A549 (cell line): ENCODE data around the gene RSRC1. TPM values are rescaled to one million over a fixed set of nuclear protein-coding genes. Genes with fewer than 3 reads are reported as not detected.

Source experiments
- ATAC-seq, 2 experiments: fragments of 200-7000 bp in 1 of 2; fragments of >200 bp in 1 of 2; cut with Nextera tagmentation in 1 of 2; cut with Tn5 transposase in 1 of 2; 3 replicates each; pipeline versions ENCODE4 v1.8.0 to v1.9.1; 2018 to 2020; ENCODE audit warnings: mild to moderate bottlenecking in 1 of 2, moderate library complexity in 1 of 2
- CTCF ChIA-PET: fragments of 300-600 bp; sonication (Branson Sonifier 250); formaldehyde crosslinking; extraction: SDS; loops from one replicate; lab custom pipeline; 2021; ENCODE audit warnings: antibody characterized with exemption, inconsistent platforms; lab: Yijun Ruan, JAX
- POLR2A ChIA-PET: fragments of 350-600 bp; formaldehyde crosslinking; extraction: SDS; loops from one replicate; lab custom pipeline; 2021; ENCODE audit warnings: antibody characterized with exemption, inconsistent platforms; lab: Yijun Ruan, JAX
- DNase-seq, 2 experiments: peaks; one replicate each; pipeline versions ENCODE4 v3.0.0 to v3.0.0-alpha.2; 2011 to 2016; ENCODE audit warnings: low read depth in 1 of 2, low spot score in 1 of 2
- FAIRE-seq: peaks from 2 replicates; lab custom pipeline; 2011; peaks lifted over from hg19 to GRCh38; lab: Jason Lieb, UNC
- H3K27ac ChIP-seq, 2 experiments: fragments of >200 bp; sonication (Bioruptor Twin); formaldehyde crosslinking; 3 replicates each; pipeline ENCODE4 v1.5.1; 2016 to 2017
- H3K4me1 ChIP-seq: fragments of >200 bp; sonication (Bioruptor Twin); formaldehyde crosslinking; 3 replicates; pipeline ENCODE4 v1.6.1; 2016
- H3K4me2 ChIP-seq: fragments of >200 bp; sonication (Bioruptor Twin); formaldehyde crosslinking; 3 replicates; pipeline ENCODE4 v1.6.1; 2016
- H3K4me3 ChIP-seq: fragments of >200 bp; sonication (Bioruptor Twin); formaldehyde crosslinking; 3 replicates; pipeline ENCODE4 v1.5.1; 2016
- H3K9me3 ChIP-seq: fragments of >200 bp; sonication (Bioruptor Twin); formaldehyde crosslinking; 3 replicates; pipeline ENCODE4 v1.6.1; 2016
- CBX2 ChIP-seq: fragments of 200-600 bp; sonication (generic); IDR thresholded peaks from 2 replicates; pipeline ENCODE4 v1.6.1; 2016; ENCODE audit warnings: low read depth, mild to moderate bottlenecking, borderline replicate concordance
- CBX8 ChIP-seq: fragments of 200-600 bp; sonication (generic); IDR thresholded peaks from 2 replicates; pipeline ENCODE4 v1.6.1; 2016
- CEBPB ChIP-seq, 2 experiments: fragments of >200 bp in 1 of 2; sonication (Bioruptor Twin) in 1 of 2; formaldehyde crosslinking in 1 of 2; IDR thresholded peaks; 2 replicates each; pipeline ENCODE4 v1.6.1; 2012 to 2016
- CHD2 ChIP-seq: fragments of 150-350 bp; IDR thresholded peaks from 2 replicates; pipeline ENCODE4 v1.6.1; 2014; ENCODE audit warnings: low read length; ENCODE audit not compliant: partially characterized antibody
- CTCF ChIP-seq: fragments of >200 bp; sonication (Bioruptor Twin); formaldehyde crosslinking; IDR thresholded peaks from 3 replicates; pipeline ENCODE4 v1.5.1; 2016
- EP300 ChIP-seq, 2 experiments: fragments of >200 bp; sonication (Bioruptor Twin); formaldehyde crosslinking; IDR thresholded peaks; 2 replicates in 1 of 2; 3 replicates in 1 of 2; pipeline ENCODE4 v1.6.1; 2016 to 2017
- HES2 ChIP-seq: fragments of >200 bp; sonication (Bioruptor Twin); formaldehyde crosslinking; IDR thresholded peaks from 2 replicates; pipeline ENCODE4 v1.6.1; 2016
- HEYL ChIP-seq: fragments of 250-450 bp; sonication (Bioruptor Pico); IDR thresholded peaks from 2 replicates; pipeline ENCODE4 v1.8.0; 2021; ENCODE audit warnings: mild to moderate bottlenecking, moderate library complexity
- HOXA7 ChIP-seq: fragments of 250-450 bp; sonication (Bioruptor Pico); IDR thresholded peaks from 2 replicates; pipeline ENCODE4 v1.5.0; 2020; ENCODE audit warnings: mild to moderate bottlenecking, moderate library complexity
- JUN ChIP-seq, 2 experiments: fragments of >200 bp; sonication (Bioruptor Twin); formaldehyde crosslinking; IDR thresholded peaks; 2 replicates in 1 of 2; 3 replicates in 1 of 2; pipeline ENCODE4 v1.6.1; 2016 to 2017
- JUNB ChIP-seq: fragments of >200 bp; sonication (Bioruptor Twin); formaldehyde crosslinking; IDR thresholded peaks from 2 replicates; pipeline ENCODE4 v1.6.1; 2016
- KDM5A ChIP-seq: fragments of 200-600 bp; sonication (generic); IDR thresholded peaks from 2 replicates; pipeline ENCODE4 v1.6.1; 2016; ENCODE audit warnings: antibody characterized with exemption, mild to moderate bottlenecking
- MAFK ChIP-seq: fragments of 450-650 bp; IDR thresholded peaks from 2 replicates; pipeline ENCODE4 v1.6.1; 2014; ENCODE audit not compliant: partially characterized antibody
- MAZ ChIP-seq: fragments of 150-350 bp; IDR thresholded peaks from 2 replicates; pipeline ENCODE4 v1.6.1; 2014; ENCODE audit warnings: antibody characterized with exemption, low read depth, low read length, borderline replicate concordance
- NPAS2 ChIP-seq: fragments of 250-450 bp; sonication (Bioruptor Pico); IDR thresholded peaks from 2 replicates; pipeline ENCODE4 v1.8.0; 2022; ENCODE audit warnings: mild to moderate bottlenecking, moderate library complexity, borderline replicate concordance
- POLR2A ChIP-seq: IDR thresholded peaks from 2 replicates; pipeline ENCODE4 v1.6.1; 2012; ENCODE audit warnings: mild to moderate bottlenecking, low read length
- RAD21 ChIP-seq, 2 experiments: fragments of >200 bp in 1 of 2; sonication (Bioruptor Twin) in 1 of 2; formaldehyde crosslinking in 1 of 2; IDR thresholded peaks in 1 of 2; conservative IDR thresholded peaks in 1 of 2; 2 replicates in 1 of 2; 3 replicates in 1 of 2; pipeline ENCODE4 v1.6.1; 2012 to 2018; ENCODE audit warnings: inconsistent platforms in 1 of 2
- RCOR1 ChIP-seq: fragments of 150-350 bp; IDR thresholded peaks from 2 replicates; pipeline ENCODE4 v1.6.1; 2014; ENCODE audit warnings: antibody characterized with exemption, low read length, low read depth
- REST ChIP-seq: fragments of 200-600 bp; sonication (generic); IDR thresholded peaks from 2 replicates; pipeline ENCODE4 v1.6.1; 2016; ENCODE audit warnings: antibody characterized with exemption, mild to moderate bottlenecking, moderate library complexity
- RNF2 ChIP-seq: fragments of 200-600 bp; sonication (generic); IDR thresholded peaks from 2 replicates; pipeline ENCODE4 v1.6.1; 2016; ENCODE audit warnings: low read depth, mild to moderate bottlenecking, antibody characterized with exemption, moderate library complexity, borderline replicate concordance
- SMC3 ChIP-seq: fragments of >200 bp; sonication (Bioruptor Twin); formaldehyde crosslinking; IDR thresholded peaks from 3 replicates; pipeline ENCODE4 v1.6.1; 2018; ENCODE audit warnings: inconsistent platforms
- ZSCAN20 ChIP-seq: fragments of 250-450 bp; sonication (Bioruptor Pico); IDR thresholded peaks from 2 replicates; pipeline ENCODE4 v1.8.0; 2022; ENCODE audit warnings: mild to moderate bottlenecking, moderate library complexity
- WGBS: methylation state at CpG from one replicate; pipeline ENCODE4 v1.1.6; 2017; ENCODE audit errors: missing lambda C conversion rate; 5-methylcytosine and 5-hydroxymethylcytosine counted together
- polyA plus RNA-seq, 4 experiments: library from polyadenylated mRNA; depleted of rRNA in 3 of 4; stranded (reverse); fragments of >200 nt; fragmentation: RNase III in 1 of 4; extraction: RNeasy Plus Mini Kit Qiagen cat#74134 plus additional on column Dnase treatment in 1 of 4; gene quantifications; 2 replicates in 3 of 4; 3 replicates in 1 of 4; pipeline ENCODE4 v1.2.3, GENCODE V29; 2011 to 2017
- TF ChIP-seq, protein P1 (sequence below): IDR thresholded peaks from 2 replicates; pipeline ENCODE4 v1.6.1; 2012
- TF ChIP-seq, protein P2 (sequence below): IDR thresholded peaks from 2 replicates; pipeline ENCODE4 v1.6.1; 2012
- TF ChIP-seq, protein P3 (sequence below): fragments of 250-450 bp; sonication (Bioruptor Pico); IDR thresholded peaks from 2 replicates; pipeline ENCODE4 v1.5.0; 2020; ENCODE audit warnings: low read depth, mild to moderate bottlenecking, moderate library complexity
- TF ChIP-seq, protein P4 (sequence below): fragments of 150-350 bp; IDR thresholded peaks from 2 replicates; pipeline ENCODE4 v1.6.1; 2014; ENCODE audit warnings: low read depth, mild to moderate bottlenecking, low read length

RSRC1 gene
- polyA plus RNA-seq, 2 of the 4 experiments (the other 2 are of a cell fraction), result 17.5 to 52.2 TPM

GRCh38 chr3:158185711-158186110, 75.8 kb downstream of the RSRC1 start:
- H3K9me3 ChIP-seq, result no peaks in the 10 kb centered on the region
- no peaks in the 10 kb centered on the region for H3K4me1 ChIP-seq
- 83% methylated on average over 1 of the region's 1 CpG for WGBS
- ChIA-PET CTCF (no interaction called here), POLR2A (no interaction called here)
- no peak for ATAC-seq
- FAIRE-seq, result no peak
- no peak for TF ChIP-seq REST
- no peak for TF ChIP-seq CTCF
- TF ChIP-seq POLR2A, result no peak
- no peak for TF ChIP-seq RCOR1
- TF ChIP-seq CBX2, result no peak
- TF ChIP-seq, protein P1, sequence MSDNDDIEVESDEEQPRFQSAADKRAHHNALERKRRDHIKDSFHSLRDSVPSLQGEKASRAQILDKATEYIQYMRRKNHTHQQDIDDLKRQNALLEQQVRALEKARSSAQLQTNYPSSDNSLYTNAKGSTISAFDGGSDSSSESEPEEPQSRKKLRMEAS, result no peak
- no peak for TF ChIP-seq CHD2
- TF ChIP-seq JUNB, result no peak
- no peak for TF ChIP-seq MAZ
- TF ChIP-seq SMC3, result no peak
- no peak for TF ChIP-seq HOXA7 (CRISPR knock-in tag)
- TF ChIP-seq RNF2, result no peak
- TF ChIP-seq HES2, result no peak
- no peak for TF ChIP-seq KDM5A
- no peak for TF ChIP-seq RAD21 (conservative IDR thresholded peaks at IDR 0.05 in 1 of 2, IDR thresholded peaks at IDR 0.05 in 1 of 2)
- no peak overlapping the region for H3K4me2 ChIP-seq
- no peak for DNase-seq
- no peak overlapping the region for H3K4me3 ChIP-seq
- H3K27ac ChIP-seq, result no peak overlapping the region

- CTCF ChIA-PET, result no interaction called here
- Histone ChIP-seq H3K4me2 (no peak overlapping the region), H3K9me3 (peaks cover 28% of the 10 kb centered on the region; the same call in 2 of the 3 replicates), H3K27ac (no peak overlapping the region), H3K4me1 (no peaks in the 10 kb centered on the region), H3K4me3 (no peak overlapping the region)
- FAIRE-seq (no peak), ATAC-seq (no peak), DNase-seq (no peak)
- POLR2A ChIA-PET, result no interaction called here
- TF ChIP-seq MAFK (no peak), CBX8 (no peak), NPAS2 (no peak), SMC3 (no peak), HEYL (CRISPR knock-in tag) (no peak), RCOR1 (no peak), CEBPB (IDR thresholded peaks at IDR 0.05) (no peak), EP300 (IDR thresholded peaks at IDR 0.05) (no peak), JUN (IDR thresholded peaks at IDR 0.05) (no peak), ZSCAN20 (CRISPR knock-in tag) (no peak)
- TF ChIP-seq, protein P2, sequence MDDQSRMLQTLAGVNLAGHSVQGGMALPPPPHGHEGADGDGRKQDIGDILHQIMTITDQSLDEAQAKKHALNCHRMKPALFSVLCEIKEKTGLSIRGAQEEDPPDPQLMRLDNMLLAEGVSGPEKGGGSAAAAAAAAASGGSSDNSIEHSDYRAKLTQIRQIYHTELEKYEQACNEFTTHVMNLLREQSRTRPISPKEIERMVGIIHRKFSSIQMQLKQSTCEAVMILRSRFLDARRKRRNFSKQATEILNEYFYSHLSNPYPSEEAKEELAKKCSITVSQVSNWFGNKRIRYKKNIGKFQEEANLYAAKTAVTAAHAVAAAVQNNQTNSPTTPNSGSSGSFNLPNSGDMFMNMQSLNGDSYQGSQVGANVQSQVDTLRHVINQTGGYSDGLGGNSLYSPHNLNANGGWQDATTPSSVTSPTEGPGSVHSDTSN, result no peak
- TF ChIP-seq, protein P3, sequence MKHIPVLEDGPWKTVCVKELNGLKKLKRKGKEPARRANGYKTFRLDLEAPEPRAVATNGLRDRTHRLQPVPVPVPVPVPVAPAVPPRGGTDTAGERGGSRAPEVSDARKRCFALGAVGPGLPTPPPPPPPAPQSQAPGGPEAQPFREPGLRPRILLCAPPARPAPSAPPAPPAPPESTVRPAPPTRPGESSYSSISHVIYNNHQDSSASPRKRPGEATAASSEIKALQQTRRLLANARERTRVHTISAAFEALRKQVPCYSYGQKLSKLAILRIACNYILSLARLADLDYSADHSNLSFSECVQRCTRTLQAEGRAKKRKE (CRISPR knock-in tag), result no peak
- TF ChIP-seq, protein P4, sequence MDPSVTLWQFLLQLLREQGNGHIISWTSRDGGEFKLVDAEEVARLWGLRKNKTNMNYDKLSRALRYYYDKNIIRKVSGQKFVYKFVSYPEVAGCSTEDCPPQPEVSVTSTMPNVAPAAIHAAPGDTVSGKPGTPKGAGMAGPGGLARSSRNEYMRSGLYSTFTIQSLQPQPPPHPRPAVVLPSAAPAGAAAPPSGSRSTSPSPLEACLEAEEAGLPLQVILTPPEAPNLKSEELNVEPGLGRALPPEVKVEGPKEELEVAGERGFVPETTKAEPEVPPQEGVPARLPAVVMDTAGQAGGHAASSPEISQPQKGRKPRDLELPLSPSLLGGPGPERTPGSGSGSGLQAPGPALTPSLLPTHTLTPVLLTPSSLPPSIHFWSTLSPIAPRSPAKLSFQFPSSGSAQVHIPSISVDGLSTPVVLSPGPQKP, result no peak
These were observed 91.1 kb downstream of the RSRC1 start for GRCh38 chr3:158200955-158201354.
